GM18858 (cell line): ENCODE measurements around the gene TESMIN.

ENCODE experiments used
- ATAC-seq: cut with Tn5 transposase; IDR thresholded peaks from one replicate; pipeline ENCODE4 v1.9.1; 2021; ENCODE audit not compliant: unreplicated experiment

The TESMIN gene

GRCh38 chr11:68714060-68714856 lies 37.1 kb downstream of the TESMIN start:
- no peak for ATAC-seq

DNA sequence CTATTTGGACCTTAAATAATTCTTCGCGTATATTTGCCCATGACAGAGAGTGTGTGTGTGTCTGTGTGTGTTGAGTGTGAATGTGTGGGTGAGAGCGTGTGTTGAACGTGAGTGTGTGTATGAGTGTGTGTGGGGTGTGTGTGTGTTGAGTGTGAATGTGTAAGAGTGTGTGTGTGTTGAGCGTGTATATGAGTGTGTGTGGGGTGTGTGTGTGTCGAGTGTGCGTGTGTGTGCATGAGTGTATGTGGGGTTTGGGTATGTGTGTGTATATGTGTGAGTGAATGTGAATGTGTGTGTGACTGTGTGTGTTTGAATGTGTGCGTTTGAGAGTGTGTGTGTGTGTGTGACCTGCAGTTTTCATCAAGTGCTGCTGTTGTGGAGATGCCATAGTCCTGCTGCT lies 40.2 kb downstream of the TESMIN start:
- ATAC-seq: no peak

GRCh38 chr11:68710409-68710808 lies 40.9 kb downstream of the TESMIN start:
- no peak for ATAC-seq

DNA sequence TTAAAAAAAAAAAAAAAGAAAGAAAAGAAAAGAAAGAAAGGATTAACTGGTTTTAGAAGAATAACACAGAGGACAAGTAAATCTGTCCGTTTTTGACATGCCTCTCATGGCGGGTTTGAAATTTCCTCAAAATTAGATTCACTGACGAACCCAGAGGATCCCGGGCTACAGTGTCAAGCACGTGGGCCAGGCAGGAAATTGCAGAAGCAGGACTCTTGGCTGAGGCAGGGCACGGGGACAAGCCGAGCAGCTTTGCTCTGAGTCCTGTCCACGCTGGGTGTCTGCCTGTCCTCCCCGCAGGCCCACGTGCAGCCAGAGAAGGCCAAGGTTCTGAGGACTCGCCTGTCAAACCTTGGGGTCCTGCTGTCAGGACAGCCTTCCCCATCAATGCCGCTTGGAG lies 42.3 kb downstream of the TESMIN start:
- ATAC-seq: no peak

DNA sequence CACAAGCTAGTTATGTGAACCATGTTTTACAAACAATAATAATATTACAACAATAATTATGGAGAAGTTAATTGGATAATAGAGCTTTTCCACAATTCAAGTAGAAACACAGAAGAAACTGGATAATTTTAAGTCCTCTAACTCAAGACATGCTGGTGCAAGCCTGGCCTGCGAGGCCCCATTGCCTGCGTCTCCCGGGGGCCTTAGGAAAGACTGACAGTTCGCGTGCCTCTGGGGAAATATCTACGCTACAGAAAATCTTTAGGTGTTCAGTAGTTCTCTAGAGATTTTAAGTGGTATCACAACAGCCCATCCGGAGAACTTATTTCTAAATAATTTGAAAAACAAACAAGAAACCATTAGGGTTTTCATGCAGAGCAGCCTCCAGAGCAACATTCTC lies 43.8 kb downstream of the TESMIN start:
- no peak for ATAC-seq

GRCh38 chr11:68704887-68705286 lies 46.4 kb downstream of the TESMIN start:
- ATAC-seq: no peak

DNA sequence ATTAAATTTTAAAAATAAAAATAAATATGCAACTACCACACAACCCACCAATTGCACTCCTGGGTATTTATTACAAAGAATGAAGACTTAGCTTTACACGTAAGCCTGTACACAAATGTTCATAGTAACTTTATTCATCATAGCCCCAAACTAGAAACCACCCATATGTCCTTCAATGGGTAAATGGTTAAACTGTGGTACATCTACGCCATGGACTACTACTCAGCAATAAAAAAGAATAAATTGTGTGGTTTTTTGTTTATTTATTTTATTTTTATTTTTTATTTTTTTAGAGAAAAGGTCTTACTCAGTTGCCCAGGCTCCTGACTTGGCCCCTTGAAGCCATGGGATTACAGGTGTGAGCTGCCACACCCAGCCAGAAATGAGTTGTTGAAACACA lies 52.3 kb downstream of the TESMIN start:
- no peak for ATAC-seq

DNA sequence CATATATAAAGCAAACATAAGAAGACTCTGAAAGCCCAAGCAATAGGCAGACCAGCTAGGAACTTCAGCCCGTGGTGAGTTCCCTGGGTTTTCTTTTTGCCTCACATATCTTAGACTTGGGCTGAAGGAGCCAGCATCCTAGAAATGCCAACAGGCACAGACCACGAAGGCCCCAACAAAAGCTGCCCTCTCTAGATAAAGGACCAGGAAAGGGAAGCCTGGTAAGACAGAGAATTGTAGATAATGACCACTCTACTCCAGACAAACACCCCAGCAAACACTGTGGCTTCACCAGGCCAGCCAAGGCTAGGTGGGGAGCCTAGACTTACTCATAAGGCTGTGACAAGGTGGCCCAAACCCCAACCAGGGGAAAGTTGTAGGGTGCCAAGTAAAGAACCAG lies 55.8 kb downstream of the TESMIN start:
- no peak for ATAC-seq

DNA sequence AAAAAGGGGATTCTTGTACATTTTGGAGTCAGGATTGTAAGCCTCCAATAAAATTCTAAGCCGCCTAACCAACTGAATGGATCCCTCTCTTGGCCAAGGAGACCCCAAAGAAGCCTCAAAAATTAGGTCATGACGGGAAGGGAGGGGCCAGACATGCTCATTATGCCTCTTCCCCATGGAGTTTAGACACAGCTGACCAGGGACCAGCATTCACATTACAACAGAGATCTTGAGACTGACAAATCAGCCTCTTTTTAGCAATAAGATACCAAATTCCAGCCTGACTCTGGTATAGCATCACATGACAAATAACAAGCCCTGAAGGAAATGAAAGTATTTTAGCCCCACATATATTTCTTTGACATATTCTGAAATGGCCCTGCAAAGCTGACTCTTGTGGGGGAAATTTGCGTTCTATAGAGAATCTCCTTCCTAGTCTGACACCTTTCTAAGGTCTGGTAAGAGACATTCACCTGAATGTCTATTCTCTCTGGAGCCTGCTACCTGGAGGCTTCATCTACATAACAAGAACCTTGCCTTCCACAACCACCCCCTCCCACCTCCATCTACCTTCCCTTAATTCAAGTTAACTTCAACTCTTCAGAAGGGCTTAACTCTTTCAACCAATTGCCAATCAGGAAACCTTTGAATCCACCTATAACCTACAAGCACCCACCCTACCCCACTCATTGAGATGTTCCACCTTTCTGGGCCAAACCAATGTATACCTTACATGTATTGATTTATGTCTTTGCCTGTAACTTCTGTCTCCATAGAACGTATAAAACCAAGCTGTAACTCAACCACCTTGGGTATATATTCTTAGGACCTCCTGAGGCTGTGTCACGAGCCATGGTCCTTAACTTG lies 56.7 kb downstream of the TESMIN start:
- no peak for ATAC-seq

GRCh38 chr11:68693484-68693882 lies 57.8 kb downstream of the TESMIN start:
- ATAC-seq: no peak

DNA sequence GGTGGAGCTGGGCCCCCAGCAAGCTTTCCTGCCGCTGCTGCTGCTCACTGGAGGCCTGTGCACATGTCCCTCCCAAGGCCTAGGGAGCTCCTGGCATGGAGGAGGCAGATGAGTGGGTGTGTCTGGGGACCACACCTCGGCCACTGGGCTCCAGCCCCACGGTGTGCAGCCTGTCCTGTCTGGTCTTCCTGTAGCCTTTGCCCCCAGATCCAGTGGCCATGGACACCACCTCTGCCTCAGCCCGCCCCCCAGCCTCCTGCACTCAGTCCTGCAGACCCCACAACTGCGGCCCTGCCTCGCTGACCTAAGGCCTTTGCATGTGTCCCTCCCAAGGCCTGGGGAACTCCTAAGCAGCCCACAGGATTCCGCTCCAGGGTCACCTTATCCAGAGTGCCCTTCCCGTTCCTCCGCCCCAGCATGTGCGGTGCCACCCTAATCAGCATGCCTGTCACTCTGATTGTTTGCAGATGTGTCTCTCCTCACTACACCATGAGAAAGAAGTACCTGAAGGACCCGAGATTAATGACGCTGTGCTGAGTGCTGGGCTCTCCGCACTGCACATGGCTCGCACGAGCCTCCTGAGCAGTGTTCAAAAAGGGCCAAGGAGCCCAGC lies 58.3 kb downstream of the TESMIN start:
- no peak for ATAC-seq

GRCh38 chr11:68692115-68692514 lies 59.2 kb downstream of the TESMIN start:
- ATAC-seq: no peak

DNA sequence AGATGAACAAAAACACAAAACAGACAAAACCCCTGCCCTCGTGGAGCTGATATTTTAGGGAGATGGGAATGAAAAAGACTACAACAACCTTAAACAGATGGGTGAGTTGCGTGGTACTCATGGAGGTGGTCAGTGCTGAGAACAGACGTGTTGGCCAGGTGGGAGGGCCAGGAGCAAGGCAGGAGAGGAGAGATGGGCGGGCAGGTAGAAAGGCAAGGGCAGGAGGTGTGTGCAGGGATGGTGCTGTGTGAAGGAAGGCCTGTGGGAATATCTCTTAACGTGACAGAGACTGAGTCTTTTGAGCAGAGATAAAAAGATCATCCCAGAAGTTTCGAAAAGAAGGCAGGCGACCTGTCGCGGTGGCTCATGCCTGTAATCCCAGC lies 59.9 kb downstream of the TESMIN start:
- no peak for ATAC-seq

DNA sequence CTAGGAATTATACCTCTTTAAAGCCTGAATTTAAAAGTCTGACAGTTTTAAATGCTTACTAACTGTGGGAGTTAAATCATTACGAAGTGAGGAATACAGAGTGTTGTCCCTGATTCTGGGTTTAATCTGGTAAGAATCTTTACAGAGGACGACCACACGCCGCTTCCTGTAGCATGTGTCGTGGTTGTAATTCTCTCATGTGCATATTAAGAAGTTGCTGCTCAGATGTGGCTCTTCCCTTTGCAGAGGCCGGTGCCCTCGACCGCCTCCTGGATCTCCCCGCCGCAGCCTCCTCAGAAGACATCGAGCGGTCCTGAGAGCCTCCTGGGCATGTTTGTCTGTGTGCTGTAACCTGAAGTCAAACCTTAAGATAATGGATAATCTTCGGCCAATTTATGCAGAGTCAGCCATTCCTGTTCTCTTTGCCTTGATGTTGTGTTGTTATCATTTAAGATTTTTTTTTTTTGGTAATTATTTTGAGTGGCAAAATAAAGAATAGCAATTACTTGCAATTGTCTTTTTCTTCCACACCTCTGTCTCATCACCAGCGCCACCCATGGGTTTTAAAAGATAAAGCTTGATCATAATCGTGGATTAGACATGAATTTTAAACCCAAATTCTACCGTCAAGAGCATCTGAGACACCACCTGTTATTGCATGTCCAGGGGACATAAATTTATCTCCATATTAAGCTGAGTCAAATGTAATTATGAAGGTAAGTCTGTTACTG lies 60.5 kb downstream of the TESMIN start:
- ATAC-seq: no peak

- ATAC-seq: no peak
These were observed 61.3 kb downstream of the TESMIN start for GRCh38 chr11:68689737-68690625.

- ATAC-seq: no peak
These were observed 62.4 kb downstream of the TESMIN start for GRCh38 chr11:68688881-68689280.

DNA sequence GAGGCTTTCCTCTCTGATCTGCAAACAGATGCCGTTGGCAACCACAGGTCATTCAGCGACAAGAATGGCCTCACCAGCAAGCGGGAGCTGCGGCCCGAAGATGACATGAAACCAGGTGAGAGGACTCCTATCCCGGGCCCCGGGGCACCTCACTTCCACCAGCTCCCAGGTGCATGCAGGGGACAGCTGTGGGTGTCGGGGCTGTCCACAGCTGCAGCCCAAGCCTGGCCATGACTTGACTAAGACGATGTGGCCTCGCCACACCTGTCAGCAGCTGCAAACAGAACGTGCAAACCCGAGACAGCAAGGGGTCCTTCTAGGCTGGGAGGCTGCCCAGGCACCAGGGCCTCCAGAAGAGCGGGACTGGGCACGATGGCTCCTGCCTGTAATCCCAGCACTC lies 63.3 kb downstream of the TESMIN start:
- ATAC-seq: no peak

DNA sequence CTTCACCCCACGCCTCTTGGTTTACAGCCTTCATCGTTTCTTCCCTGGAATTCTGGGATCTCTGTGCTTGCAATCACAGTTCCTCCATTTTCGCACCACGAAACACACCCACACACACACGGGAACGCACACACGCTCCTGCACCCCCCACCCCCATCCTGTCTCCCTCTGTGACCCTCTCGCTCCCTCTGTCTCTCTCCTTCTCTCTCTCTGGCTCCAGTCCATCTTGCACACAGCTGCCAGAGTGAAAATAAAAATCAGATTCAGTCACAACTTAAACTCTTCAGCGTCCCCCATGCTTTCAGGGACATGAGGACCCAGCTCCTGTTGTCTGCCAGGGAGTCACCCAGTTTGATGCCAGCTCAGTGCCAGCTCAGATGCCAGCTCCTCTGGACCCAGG lies 64.0 kb downstream of the TESMIN start:
- no peak for ATAC-seq

GRCh38 chr11:68686486-68686885 lies 64.8 kb downstream of the TESMIN start:
- no peak for ATAC-seq

DNA sequence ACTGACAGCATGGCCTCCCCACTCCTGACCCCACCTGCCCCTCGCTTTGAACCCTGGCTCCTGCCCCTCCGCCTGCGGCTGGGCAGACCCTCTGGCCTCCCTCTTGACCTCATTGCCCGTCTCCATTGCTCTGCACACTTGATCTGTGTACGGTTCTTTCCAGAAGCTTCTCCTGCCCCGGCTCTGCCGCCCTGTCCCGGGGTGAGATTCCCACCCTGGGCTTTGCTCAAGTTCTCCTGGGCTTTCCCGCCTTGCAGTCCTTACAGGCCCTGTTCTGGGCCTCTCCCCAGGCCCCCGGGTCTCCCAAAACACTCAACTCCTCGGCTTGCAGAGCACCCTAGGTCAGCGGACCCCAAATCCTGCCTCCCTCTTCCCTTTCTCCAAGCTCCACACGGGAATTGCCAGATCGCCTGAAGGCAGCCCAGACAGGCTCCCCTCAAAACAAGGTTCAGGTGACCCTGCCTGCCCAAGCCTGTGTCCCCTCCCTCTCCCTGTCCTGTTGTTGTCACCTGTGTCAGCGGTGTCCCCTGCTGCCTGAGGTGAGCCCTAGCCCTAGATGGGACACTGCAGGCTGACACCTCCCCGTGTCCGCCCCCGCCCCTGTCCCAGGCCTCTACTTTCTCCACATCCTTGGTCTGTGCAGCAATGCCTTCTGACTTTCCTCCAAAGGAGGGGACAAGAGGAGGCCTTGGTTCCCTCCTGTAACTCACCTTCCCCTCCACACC lies 65.5 kb downstream of the TESMIN start:
- no peak for ATAC-seq
